ENCODE data around the gene PRKN. TPM values are rescaled to one million over a fixed set of nuclear protein-coding genes. Genes with fewer than 3 reads are reported as not detected.

Gene PRKN
- total RNA-seq, 2 donors from 2014 or later = 15.7 to 19.3 TPM

DNA sequence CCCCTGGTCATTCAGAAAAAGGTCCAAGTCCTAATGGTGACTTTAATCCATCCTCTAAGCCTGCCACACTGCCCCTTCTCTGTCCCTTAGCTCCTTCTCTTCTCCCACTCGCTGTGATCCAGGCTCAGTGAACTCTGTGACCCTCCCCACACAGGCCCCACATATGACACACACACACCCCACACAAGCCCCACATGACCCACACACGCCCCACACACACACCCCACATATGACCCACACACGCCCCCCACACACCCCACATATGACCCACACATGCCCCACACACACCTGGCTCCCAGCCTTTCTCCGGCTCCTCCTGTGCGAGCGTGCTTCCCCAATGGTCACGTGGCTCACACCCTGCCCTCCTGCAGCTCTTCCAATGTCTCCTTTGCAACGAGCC is 925.3 kb downstream of the PRKN start:
- Histone ChIP-seq H3K36me3 (no peaks in the 10 kb centered on the region), H3K27me3 (no peaks in the 10 kb centered on the region), H3K4me3 (no peak overlapping the region), H3K4me1 (no peaks in the 10 kb centered on the region), H3K27ac (no peak overlapping the region), H3K9me3 (no peaks in the 10 kb centered on the region)
- no peak for DNase-seq (ENCODE audit: low spot score)
- TF ChIP-seq, protein P1, sequence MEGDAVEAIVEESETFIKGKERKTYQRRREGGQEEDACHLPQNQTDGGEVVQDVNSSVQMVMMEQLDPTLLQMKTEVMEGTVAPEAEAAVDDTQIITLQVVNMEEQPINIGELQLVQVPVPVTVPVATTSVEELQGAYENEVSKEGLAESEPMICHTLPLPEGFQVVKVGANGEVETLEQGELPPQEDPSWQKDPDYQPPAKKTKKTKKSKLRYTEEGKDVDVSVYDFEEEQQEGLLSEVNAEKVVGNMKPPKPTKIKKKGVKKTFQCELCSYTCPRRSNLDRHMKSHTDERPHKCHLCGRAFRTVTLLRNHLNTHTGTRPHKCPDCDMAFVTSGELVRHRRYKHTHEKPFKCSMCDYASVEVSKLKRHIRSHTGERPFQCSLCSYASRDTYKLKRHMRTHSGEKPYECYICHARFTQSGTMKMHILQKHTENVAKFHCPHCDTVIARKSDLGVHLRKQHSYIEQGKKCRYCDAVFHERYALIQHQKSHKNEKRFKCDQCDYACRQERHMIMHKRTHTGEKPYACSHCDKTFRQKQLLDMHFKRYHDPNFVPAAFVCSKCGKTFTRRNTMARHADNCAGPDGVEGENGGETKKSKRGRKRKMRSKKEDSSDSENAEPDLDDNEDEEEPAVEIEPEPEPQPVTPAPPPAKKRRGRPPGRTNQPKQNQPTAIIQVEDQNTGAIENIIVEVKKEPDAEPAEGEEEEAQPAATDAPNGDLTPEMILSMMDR (IDR thresholded peaks at IDR 0.05) = no peak

DNA sequence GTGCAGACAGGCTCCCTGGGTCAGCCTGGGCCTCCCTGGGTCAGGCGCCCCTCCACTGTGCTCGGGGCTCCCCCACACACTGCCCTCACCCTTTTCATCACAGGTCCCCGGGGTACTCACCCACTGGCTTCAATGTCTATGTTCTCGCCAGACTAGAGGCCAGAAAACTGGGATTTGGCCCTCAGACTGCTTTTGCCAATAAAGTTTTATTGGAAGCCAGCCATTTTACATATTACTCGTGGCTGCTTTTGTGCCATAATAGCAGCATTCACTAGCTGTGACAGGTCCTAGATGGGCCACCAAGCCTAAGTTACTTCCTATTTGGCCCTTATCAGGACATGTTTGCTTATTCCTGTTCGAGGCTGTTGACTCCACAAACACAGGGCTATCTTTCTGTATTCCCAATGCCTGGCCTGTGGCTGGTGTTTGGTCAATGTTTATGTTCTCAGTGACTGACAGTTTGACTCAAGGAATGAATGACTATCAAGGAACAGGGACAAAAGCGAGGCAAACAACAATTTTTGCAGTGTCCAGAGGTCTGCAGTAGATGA is 928.6 kb downstream of the PRKN start:
- H3K27ac ChIP-seq = no peak overlapping the region
- no peak for DNase-seq (ENCODE audit: low spot score)
- no peak overlapping the region for H3K4me3 ChIP-seq
- H3K4me1 ChIP-seq = no peaks in the 10 kb centered on the region
- no peaks in the 10 kb centered on the region for H3K36me3 ChIP-seq
- TF ChIP-seq, protein P1 (IDR thresholded peaks at IDR 0.05) = no peak
- no peaks in the 10 kb centered on the region for H3K9me3 ChIP-seq
- H3K27me3 ChIP-seq = no peaks in the 10 kb centered on the region

DNA sequence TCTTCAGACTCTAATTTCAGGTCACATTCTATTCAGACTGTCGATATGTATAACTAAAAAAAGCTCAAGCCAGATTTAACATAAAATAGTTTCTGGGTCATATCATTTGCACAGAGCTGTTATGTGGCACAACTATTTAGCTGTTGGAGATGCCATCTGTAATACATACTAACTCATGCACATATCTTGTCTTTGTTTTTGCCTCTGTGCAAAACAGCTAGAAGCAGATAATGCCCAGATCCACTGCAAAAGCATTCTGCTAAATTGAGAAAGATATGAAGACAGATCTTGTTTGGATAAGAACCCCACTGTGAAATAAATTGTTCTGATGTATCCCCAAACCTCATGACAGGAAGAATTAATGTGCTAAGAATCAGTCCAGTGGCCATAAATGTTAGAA is 930.9 kb downstream of the PRKN start:
- H3K36me3 ChIP-seq = no peaks in the 10 kb centered on the region
- TF ChIP-seq, protein P1 (IDR thresholded peaks at IDR 0.05) = no peak
- no peak overlapping the region for H3K4me3 ChIP-seq
- no peaks in the 10 kb centered on the region for H3K4me1 ChIP-seq
- no peak for DNase-seq (ENCODE audit: low spot score)
- H3K27ac ChIP-seq = no peak overlapping the region
- H3K9me3 ChIP-seq = no peaks in the 10 kb centered on the region
- no peaks in the 10 kb centered on the region for H3K27me3 ChIP-seq

DNA sequence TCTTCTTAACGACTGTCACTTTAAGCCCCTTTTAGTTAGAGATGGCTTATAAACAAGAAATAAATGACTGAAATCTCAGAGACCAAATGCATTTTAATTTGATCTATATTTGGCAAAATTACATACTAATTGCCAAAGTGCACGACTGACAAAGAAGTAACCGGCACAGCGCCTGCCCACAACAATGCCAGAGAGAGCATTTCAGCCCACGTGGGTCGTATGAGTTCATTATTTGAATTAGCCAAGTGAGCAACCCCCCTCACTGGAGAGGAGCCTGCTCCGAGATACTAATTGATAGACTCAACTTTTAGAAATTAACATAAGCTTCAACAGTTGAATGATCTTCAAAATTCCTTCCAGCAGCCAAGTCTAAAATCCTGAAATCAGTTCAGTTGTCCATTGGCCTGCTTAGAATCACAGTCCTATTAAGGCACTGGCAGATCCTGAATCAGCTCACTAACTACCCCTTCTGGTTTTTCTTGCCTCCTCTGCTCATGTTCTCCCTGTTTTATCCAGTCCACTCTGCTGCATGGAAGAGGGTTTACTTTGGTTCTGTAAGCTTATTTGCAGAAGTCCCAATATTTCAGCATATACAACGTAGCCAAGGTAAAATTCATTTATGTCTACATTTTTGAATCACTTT is 934.6 kb downstream of the PRKN start:
- no peaks in the 10 kb centered on the region for H3K9me3 ChIP-seq
- TF ChIP-seq, protein P1 (IDR thresholded peaks at IDR 0.05) = no peak
- H3K27me3 ChIP-seq = no peaks in the 10 kb centered on the region
- H3K4me3 ChIP-seq = no peak overlapping the region
- H3K27ac ChIP-seq = no peak overlapping the region
- no peaks in the 10 kb centered on the region for H3K4me1 ChIP-seq
- no peak for DNase-seq (ENCODE audit: low spot score)
- H3K36me3 ChIP-seq = no peaks in the 10 kb centered on the region

DNA sequence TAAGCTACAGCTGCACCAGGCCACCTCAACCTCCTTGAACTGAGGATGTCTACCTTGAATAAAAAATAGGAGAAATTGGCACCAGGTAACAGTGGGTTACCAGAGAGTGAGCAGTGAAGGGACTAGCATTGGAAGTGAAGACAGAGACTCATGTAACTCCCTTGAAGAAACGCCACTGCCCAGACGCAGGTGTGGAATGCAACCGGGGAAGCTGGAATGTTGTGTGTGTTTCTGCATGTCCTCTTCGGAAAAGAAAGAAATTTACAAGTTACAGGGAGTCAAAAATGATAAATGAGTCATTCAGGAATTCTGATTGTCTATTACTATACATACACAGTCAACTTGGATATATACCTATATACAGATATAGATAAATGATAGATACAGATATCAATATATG is 939.0 kb downstream of the PRKN start:
- Histone ChIP-seq H3K4me1 (no peaks in the 10 kb centered on the region), H3K9me3 (no peaks in the 10 kb centered on the region), H3K4me3 (no peak overlapping the region), H3K27me3 (no peaks in the 10 kb centered on the region), H3K27ac (no peak overlapping the region), H3K36me3 (no peaks in the 10 kb centered on the region)
- DNase-seq (ENCODE audit: low spot score) = no peak
- TF ChIP-seq, protein P1 (IDR thresholded peaks at IDR 0.05) = no peak

DNA sequence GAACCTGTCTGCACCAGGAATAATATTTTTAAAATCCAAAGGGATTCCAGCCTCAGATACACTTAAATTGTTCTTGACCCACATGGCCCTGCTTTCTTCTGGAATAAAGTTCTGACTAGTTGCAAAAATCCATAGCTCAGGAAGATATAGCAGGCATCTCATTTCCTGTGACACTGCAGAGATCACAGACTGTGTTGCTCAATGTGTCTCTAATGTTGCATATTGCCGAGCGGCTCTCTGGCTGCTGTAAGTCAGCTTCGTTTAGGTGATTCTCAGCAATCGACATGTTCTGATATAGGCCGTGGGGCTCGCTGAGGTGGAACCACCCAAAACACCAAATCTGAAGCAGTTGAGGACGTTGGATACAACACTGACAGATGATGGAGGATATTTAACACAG is 955.4 kb downstream of the PRKN start:
- Histone ChIP-seq H3K36me3 (no peaks in the 10 kb centered on the region), H3K9me3 (no peaks in the 10 kb centered on the region), H3K27me3 (no peaks in the 10 kb centered on the region), H3K27ac (no peak overlapping the region), H3K4me1 (peaks cover 0 to 8% of the 10 kb centered on the region in 2 donors), H3K4me3 (no peak overlapping the region)
- TF ChIP-seq, protein P1 (IDR thresholded peaks at IDR 0.05) = no peak
- no peak for DNase-seq (ENCODE audit: low spot score)
